Kidney tubule cell (primary cell): ENCODE measurements around the gene FRK.
A peak's percentile ranks its signal among the peaks of the same experiment; 100 is the strongest.
"Not testable (repeated sequence)": the region's sequence is repeated elsewhere in the genome, so short reads cannot be mapped to it uniquely, and the experiment has no call there.

Source experiments
- DNase-seq: peaks from one replicate; pipeline ENCODE4 v3.0.0-alpha.2; 2018; ENCODE audit warnings: low spot score

FRK gene

DNA sequence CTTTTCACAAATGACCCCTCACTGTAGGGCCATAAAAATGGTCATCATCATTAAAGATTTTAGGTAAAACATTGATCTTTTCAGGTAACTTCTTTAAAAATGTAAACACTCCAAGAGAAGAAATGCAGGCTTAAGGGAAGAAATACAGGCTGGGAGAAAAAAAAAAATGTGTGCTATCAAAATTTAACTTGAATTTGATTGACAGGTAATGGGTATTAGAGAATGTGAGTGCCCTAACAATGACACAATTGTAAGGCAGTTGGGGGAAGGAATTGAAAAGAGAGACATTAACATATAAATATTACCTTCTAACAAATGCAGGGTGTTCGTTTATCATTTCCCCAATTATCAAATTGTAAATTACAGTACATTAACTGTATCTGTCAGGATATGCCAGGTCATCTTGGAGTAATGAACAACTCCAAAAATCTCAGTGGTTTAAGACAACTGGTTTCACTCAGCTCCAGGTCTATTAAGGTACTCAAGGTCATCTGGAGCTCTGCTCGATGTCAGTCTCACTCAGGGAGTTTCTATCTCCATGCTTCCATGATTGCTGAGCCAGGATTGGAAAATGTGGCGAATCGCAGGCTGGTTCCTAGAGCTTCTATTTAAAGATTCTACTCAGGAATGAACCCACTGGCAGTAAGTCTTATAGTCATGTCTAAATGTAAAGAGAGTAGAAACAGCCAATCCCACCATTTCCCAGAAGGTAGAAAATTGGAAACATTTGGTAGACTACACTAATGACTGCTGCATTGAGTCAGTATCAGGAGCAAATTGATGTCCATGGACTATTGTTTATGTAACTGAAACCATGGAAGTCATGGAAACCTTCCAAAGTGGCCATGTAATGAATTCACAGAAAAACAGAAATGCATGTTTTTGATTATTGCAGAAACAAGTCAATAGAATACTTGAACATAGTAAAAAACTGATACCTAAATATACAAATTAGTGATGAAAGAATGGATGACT is 55.6 kb downstream of the FRK start:
- DNase-seq, result no peak

GRCh38 chr6:116003668-116004067 is 57.0 kb downstream of the FRK start:
- no peak for DNase-seq

DNA sequence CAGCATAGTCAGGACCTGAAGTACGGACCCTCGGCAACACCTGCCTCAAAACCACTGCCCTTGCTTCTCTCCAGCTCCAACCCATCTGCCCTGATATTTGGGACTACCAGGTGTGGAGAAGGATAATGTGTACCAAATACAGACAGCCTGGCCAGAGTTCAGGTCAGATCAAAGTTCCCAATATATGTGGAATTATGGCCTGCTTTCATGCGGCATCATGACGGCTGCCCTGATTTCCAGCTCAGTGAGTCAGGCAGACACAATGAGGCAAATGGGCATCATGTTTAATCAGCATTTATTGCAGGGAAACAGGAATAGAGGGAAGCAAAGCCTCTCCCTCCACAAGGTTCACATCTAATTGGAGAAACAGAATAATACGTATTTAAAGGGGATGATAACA is 57.9 kb downstream of the FRK start:
- DNase-seq, result no peak

- DNase-seq, result no peak
Measured at GRCh38 chr6:115999235-115999634, 61.5 kb downstream of the FRK start.

DNA sequence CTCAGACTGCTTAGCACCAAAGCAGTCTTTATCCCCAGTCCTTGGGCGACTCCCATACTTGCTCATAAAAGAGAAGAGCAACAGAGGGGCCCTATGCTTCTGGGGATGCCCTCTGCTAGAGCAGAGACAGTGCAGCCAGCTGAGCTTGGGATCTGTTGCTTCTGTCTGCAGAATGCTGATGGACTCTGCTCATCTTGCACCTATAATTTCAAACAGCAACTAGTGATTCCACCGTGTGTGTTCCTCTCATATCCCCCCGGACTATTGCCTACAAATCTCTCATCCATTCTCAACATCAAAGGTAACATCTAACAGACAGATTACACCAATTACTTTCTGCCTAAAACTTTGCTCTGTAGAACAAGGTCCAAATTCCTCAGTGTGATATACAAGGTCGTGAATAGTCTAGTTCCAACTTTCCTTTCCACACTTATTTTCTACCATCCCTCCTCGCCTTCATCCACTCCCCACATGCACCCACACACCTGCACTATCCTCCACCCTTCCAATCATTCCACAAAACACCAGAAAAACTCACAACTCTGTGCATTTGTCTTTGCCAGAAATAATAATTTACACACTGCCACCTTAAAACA is 62.6 kb downstream of the FRK start:
- no peak for DNase-seq

DNA sequence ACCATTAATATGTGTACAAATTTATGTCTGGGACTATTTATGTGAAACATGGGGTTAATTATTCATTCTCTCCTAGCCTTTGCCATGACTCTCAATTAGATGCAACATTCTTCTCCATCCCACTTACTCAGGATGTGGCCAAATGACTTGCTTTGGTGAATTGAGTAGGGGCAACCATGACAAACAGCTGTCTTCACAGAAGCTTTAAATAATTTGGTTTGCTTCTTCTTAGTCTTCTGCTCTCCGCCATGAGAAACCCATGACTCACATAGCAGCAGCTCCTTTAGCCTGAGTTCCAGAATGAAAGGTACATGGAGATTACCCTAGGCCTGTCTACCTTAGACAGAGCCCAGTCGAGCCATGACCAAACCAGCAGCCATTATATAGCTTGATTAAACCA is 74.7 kb downstream of the FRK start:
- peak; percentile 38 for DNase-seq

DNA sequence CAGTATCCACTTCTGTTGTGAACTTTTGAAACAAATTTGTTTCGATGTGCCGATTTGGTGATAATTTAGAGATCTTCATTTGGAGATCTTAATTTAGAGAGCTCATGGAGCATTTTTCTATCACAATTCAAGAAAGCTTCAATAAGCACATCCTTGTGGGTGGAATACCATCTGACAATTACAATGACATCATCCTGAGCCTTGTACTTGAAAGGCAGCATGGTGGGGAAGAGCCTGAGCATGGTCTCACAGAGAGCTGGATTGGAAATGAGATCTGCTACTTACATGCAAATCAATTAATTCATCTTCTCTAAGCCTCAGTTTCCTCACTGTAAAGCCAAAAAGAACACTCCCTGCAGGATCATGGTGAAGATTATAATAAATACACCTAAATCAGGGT is 75.9 kb downstream of the FRK start:
- no peak for DNase-seq

GRCh38 chr6:115983998-115984397 is 76.7 kb downstream of the FRK start:
- no peak for DNase-seq

- DNase-seq, result peak; percentile 73
Measured at GRCh38 chr6:115982453-115982852, 78.2 kb downstream of the FRK start.

GRCh38 chr6:115977220-115977619 is 83.5 kb downstream of the FRK start:
- DNase-seq, result no peak

- DNase-seq, result no peak
Measured at GRCh38 chr6:115976321-115976870, 84.3 kb downstream of the FRK start.

DNA sequence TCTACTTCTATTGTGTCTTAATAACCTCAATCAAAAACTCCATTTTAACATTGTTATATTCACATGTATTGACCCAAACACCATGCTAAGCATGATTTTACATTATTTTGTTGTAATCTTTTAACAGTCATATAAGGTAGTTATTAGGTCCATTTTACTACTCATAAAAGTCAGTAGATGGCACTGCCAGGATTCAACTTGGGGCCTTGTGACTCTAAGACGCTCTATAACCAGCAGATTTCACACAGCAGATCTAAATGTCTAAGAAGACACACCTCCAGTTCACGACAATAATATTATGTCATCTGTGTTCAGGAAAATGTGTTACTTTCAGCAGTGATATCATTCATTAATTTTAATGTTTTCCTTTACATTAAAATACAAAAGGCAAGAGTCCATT is 88.0 kb downstream of the FRK start:
- no peak for DNase-seq

DNA sequence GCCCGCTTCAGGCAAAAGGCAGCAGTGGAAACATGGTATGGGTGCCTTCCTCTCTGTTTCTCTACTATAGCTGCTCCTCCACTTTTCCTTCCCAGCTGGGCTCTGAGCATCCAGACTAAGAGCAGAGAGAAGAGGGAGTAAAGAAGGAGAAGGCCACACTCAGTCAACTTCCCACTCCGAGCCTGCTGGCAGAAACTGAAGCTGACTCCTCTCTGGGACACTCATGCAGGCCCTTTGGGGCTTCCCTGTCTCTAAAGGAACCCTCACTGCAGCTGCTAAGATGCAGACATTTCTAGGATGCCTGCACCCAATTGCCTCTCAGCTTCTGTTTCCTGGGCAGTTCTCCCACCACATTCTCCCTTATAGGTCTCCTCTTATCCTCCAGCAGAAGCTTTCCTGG is 88.9 kb downstream of the FRK start:
- DNase-seq, result no peak

GRCh38 chr6:115969930-115970273 is 90.8 kb downstream of the FRK start:
- peak; percentile 44 for DNase-seq

DNA sequence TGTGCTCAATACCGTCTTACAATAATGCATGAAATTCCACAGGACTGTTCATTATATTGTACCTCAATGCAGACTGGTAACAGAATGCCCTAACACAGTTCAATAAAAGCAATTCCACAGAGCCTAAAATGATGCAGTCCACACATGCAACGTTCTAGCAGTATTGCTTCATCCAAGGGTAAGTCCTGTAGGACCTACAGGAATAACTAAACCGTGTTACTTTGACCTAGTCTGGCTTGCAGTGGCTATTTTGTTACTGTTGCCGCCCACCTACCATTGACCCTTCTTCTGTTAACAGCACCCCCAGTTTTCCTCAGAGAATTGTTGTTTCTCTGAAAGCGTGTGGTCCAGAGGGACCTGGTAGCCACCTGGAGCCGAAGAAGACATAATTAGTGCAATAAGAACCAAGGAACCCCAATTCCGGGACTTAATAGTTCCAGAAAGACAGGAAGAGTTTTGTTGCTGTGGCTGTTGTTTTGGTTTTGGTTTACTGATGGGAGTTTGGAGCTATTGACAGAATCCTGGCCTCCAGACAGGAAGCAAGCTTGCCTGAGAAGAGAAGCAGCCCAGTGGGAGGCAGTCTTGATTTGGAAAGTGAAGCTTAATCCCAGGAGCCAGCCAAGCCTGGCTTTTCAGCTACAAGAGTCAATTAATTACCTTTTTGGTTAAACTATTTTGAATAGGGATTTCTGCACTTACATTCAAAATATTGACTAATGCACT is 91.3 kb downstream of the FRK start:
- peak; percentile 31 for DNase-seq

DNA sequence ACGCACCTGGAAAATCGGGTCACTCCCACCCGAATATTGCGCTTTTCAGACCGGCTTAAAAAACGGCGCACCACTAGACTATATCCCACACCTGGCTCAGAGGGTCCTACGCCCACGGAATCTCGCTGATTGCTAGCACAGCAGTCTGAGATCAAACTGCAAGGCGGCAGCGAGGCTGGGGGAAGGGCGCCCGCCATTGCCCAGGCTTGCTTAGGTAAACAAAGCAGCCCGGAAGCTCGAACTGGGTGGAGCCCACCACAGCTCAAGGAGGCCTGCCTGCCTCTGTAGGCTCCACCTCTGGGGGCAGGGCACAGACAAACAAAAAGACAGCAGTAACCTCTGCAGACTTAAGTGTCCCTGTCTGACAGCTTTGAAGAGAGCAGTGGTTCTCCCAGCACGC is 100.4 kb downstream of the FRK start:
- DNase-seq, result not testable (repeated sequence)

DNA sequence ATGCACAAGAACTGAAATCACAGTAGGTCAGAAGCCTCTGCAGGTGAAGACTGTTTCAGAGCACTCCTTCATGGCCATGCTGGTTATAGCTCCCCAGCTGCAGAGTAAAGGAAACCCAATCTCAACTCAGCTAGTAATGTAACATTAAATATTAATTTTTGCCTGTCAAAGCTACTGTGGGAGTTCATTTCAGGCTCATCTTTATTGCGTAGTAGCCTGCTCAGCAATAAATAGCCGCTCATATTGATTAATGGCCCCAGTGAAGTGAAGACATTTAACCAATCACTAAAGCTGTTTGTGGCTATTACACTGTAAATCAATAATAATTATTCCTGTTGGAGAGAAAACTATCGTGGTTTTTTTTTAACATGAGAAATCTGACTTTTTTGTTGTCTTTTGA is 101.7 kb downstream of the FRK start:
- DNase-seq, result no peak

- DNase-seq, result no peak
Measured at GRCh38 chr6:115954740-115955139, 106.0 kb downstream of the FRK start.

- DNase-seq, result peak; percentile 79
Measured at GRCh38 chr6:115948751-115949150, 111.9 kb downstream of the FRK start.

- peak; percentile 35 for DNase-seq
Measured at GRCh38 chr6:115947966-115948541, 112.6 kb downstream of the FRK start.

DNA sequence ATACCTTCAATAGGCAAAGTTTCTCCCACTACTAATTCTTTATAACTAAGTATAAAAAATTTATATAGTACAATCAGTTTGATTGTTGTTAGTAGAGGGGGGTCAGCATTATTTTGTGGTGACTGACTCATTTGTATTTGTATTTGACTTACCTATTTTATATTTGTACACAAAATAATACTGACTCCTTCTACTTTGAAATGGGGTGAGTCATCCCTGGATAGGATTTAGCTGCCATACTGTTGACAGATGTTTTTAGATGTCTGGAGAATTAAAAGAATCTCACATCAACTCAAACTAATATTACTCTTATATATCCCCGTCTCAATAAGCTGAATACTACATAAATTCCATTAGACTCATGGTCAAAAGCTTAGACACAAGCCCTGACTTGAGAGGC is 114.9 kb downstream of the FRK start:
- no peak for DNase-seq

DNA sequence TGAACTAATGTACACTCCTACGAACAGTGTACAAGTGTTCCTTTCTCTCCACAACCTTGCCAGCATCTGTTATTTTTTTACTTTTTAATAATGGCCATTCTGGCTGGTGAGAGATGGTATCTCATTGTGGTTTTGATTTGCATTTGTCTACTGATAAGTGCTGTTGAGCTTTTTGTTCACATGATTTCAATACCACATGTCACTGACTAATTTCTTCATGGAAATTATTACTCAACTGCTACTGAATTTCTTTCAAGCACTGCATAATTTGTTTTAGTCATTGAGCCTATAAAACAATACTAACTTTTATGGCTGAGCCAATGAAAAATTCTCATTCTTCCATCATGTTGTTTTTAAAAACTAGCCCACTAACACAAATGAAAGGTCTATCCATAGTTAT is 115.4 kb downstream of the FRK start:
- DNase-seq, result peak; percentile 57
